HG03064 (cell line): ENCODE measurements around the gene NUTM2B.
"Not testable (repeated sequence)": the region's sequence is repeated elsewhere in the genome, so short reads cannot be mapped to it uniquely, and the experiment has no call there.

Source experiments
- ATAC-seq: cut with Tn5 transposase; IDR thresholded peaks from one replicate; pipeline ENCODE4 v1.9.1; 2021; ENCODE audit warnings: low read depth; ENCODE audit not compliant: unreplicated experiment

The NUTM2B gene, protein sequence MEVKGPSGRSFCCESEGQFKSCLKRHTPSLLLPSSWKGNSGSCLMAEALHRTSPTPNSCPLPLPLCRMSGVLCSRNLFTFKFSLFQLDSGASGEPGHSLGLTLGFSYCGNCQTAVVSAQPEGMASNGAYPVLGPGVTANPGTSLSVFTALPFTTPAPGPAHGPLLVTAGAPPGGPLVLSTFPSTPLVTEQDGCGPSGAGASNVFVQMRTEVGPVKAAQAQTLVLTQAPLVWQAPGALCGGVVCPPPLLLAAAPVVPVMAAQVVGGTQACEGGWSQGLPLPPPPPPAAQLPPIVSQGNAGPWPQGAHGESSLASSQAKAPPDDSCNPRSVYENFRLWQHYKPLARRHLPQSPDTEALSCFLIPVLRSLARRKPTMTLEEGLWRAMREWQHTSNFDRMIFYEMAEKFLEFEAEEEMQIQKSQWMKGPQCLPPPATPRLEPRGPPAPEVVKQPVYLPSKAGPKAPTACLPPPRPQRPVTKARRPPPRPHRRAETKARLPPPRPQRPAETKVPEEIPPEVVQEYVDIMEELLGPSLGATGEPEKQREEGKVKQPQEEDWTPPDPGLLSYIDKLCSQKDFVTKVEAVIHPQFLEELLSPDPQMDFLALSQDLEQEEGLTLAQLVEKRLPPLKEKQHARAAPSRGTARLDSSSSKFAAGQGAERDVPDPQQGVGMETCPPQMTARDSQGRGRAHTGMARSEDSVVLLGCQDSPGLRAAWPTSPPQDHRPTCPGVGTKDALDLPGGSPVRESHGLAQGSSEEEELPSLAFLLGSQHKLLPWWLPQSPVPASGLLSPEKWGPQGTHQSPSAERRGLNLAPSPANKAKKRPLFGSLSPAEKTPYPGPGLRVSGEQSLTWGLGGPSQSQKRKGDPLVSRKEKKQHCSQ

DNA sequence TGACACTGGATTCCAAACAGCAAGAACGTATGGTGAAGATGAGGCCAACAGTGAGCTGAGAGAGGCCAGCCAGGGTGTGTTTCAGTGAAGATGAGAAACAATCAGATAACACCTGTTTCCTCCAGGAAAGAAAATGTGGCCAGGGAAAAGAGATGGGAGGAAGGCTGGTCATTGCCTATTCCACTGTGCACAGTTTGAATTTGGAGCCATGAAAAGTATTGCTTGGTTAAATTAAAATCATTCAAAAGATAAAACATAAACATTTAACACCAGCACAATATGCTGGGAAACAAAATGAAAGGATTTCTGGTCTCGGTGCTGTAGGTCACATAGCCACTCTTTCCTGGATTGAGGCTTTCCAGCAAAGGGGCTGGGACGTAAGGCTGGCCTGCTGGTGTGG lies at the start of gene NUTM2B:
NUTM2B (plus strand) TSS at position 301 of the 400 bp plus-strand sequence. CDS start 383 bp downstream, outside the sequence.
- not testable (repeated sequence) for ATAC-seq

DNA sequence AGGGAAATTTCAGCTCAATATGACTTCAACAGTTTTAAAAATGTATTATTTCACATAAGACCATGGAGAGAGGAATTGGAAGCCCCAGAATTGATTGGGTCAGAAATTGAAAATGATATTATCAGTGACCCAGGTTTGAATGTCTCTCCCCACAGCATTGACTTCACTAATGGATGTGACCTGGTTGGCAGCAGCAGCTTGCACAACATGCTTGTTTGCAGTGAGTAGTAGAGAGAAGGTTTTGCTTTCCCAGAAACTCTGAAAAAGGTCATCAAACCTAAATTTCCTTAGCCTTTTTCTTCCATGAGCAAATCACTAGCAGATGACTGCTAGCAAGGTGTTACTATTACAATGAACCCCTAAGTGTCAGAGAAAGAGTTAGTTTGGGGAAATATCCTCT lies 39.7 kb upstream of the NUTM2B start:
- not testable (repeated sequence) for ATAC-seq

DNA sequence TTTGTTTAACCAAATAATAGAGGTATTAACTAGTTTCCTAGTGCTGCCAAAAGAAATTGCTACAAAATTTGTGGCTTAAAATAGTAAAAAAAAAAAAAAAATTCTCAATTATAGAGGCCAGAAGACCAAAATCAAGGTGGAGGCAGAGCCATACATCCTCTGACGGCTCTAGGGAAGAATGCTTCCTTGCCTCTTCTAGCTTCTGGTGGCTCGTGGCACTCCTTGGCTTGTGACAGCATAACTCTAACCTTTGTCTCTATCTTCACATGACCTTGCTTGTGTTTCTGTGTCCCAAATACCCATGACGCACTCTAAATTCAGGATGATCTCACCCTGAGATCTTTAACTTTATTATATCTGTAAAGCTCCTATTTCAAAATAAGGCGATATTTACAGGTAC lies 38.3 kb upstream of the NUTM2B start:
- not testable (repeated sequence) for ATAC-seq

DNA sequence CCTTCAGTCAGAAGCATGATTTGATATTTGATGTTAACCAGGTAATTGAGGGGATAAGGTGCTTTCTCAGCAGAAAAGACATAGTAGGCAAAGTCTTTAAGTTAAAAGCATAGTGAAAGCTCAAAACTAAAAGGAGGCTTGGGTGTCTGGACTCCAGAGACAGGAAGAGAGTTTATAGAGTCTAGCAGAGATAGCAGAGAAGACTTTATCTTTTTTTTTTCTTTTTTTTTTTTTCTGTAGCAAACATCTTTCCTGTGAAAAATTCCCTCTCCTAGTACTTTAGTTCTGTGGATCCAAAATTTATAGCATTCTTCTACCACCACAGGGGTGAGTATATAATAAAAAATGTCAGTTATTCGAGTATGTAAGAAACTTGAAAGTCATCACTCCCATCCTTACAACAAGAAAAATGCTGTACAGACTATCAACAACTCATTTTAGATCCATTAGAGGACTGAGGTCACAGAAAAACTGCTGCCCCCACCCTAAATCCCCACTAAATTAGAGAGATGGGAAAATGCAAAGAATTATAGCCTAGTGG lies 33.7 kb upstream of the NUTM2B start:
- ATAC-seq = not testable (repeated sequence)

DNA sequence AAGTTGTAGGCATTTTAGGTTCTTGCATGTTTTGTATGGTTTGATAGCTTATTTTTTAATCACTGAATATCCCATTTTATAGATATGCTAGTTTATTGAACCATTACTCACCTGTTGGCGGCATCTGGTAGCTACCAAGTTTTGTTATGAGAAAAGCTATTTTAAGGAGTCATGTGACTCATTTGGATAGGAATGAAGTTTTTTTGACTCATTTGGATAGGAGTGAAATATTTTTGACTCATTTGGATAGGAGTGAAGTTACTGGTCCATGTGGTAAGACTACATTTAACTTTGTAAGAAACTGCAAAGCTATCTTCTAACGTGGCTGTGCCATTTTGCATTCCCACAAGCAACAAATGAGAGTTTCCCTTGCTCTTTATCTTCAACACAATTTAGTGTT lies 28.1 kb upstream of the NUTM2B start:
- ATAC-seq = not testable (repeated sequence)

DNA sequence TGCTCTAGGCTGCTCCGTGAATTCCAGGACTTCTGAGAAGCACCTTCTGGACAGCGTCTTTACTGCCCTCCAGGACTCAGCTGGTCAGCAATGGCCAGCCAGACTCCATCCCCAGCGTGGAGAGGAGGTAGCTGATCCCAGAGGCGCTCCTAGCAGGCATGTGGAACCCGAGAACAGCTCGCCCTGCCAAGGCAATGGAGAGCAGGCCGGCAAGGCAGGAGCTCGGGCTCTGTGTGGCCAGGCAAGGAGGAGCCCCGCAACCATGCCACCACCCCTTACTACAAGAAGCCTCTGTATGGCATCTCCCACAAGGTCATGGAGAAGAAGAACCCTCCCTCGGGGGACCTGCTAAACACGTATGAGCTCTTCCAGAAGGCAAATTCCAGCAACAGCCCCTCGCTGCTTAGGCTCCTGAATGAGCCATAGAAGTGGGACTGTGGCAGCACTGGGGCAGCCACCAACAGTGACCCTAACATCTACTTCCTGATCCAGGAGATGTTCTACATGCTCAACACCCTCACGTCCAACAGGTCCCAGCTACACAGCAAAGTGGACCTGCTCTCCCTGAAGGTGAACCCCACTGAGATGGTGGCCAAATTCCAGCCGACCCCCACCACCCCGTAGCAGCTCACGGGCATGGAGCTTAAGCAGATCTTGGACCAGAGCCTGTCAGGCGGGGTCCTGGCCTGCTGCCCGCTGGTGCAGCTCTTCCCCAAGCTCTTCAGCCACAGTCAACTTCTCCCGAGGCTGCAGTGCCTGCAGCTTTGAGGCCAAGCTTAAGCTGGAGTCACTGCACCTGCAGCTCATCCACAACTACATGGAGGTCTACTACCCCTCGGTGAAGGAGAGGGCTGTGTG lies 19.8 kb upstream of the NUTM2B start:
- ATAC-seq = not testable (repeated sequence)

DNA sequence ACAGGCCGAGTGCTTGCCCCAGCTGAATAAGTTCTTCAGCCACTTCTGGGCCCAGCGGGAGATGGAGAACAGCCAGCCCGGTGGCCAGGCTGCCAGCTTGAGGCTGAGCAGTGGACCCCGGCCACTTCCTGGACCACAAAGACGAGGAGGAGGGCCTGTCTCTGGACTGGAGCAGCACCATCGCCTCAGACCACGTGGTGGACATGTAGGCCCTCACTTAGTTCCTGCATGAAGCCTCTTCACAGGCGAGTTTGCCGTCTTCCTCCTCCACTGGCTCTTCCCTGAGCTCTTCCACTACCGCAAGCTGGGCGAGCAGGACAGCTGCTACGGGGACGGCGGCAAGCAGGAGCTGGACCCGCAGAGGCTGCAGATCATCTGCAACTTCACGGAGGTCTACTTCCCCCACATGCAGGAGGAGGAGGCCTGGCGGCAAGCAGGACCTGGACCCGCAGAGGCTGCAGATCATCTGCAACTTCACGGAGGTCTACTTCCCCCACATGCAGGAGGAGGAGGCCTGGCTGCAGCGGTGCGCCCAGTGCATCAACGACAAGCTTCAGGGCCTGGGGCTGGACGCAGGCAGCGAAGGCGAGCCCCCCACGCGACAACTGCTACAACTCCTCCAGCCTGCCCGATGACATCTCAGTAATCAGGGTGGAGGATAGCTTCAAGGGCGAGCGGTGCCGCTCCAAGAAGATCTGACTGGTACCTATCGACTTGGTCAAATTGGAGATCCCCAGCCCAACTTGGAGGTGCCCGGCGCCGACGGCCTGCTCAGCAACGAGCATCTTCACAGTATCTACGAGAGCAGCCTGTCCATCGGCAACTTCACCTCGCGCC lies 18.9 kb upstream of the NUTM2B start:
- ATAC-seq = not testable (repeated sequence)

DNA sequence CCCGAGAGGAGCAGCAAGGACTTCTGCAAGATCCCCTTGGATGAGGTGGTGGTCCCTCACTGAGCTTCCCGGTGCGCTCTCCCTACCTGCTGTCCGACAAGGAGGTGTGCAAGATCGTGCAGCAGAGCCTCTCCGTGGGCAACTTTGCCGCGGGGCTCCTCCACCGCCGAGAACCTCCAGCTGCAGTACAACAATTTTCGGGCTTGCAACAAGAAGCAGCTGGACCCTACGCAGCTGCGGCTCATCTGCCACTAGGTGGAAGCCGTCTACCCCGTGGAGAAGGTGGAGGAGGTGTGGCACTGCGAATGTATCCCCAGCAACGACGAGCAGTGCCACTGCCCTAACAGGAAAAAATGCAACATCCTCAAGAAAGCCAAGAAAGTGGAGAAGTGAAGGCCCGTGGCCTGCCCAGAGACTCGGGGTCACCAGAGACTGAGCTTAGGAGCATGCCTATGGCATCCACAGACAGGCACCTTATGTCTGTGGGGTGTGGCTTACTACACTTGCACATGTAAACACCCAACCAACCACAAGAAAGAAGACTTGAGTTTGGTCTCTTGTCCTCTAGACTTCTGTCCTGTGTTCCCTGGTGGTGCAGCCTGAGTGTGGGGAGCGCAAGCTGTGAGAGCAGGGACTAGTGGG lies 17.9 kb upstream of the NUTM2B start:
- not testable (repeated sequence) for ATAC-seq

DNA sequence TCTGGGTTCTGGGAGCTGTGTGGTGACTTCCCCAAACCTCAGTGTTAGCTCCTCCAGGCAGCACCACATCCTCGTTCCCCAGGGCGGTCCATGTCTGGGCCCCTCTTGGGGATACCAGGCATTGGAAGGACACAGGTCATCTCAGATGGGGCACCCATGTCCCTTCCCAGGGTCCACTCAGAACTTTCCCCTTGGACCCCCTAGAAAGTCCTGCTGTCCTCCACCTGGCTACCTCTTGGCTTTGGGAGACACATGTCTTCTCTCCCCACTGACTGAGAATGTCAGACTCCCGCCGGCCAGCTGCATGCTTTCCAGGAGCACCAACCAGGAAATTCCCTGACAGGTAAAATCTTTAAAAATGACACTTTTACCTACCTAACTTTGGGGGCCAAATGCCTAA lies 16.4 kb upstream of the NUTM2B start:
- not testable (repeated sequence) for ATAC-seq

DNA sequence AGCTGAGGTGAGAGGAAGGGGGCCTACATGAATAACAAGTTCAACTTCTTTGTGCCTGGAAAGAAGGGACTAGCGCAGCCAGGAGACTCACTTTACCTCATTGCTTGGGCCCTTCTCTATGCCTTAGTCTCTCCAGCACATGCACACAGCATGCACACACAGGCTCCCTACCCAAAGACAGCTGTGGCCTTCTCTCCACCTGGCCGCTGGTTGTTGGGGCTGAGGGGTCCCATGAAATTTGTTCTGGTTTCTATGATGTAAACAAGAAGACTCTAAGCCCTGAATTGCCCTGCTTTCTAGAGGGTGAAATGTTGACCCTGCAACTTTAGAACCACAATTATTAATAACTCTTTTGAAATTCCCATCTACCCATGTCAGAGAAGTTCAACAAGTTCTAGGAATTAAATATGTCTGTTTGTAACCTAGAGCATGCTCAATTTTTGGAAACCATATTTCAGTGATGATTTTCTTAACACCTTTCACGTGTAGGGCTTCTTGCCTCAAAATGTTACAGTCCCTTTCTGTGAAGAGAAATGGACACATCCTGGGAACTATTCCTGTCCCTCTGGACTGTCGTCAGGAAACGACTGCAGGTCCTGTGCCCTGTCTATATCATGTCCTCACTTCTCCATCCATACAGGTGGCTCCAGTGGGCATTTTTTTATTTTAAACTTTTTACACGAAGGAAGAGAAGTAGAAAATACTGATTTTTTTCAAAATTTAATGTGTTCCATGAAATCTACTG lies 15.4 kb upstream of the NUTM2B start:
- ATAC-seq = not testable (repeated sequence)

DNA sequence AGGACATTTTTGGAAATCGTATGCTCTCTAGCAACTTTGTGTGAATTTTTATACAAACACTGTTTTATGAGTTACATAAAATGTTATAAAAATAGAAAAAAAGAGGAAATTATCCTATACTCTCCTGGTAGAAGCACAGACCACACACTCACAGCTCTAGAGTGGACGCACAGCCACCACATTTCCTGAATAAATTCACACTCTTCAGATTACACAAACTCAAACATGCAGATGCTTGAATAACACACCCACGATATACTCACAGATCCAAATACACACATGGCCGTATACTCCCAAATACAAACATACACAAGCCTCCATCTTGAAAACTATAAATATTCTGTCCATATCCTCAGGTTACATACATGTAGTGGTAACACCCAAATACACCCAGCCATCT lies 14.2 kb upstream of the NUTM2B start:
- ATAC-seq = not testable (repeated sequence)

DNA sequence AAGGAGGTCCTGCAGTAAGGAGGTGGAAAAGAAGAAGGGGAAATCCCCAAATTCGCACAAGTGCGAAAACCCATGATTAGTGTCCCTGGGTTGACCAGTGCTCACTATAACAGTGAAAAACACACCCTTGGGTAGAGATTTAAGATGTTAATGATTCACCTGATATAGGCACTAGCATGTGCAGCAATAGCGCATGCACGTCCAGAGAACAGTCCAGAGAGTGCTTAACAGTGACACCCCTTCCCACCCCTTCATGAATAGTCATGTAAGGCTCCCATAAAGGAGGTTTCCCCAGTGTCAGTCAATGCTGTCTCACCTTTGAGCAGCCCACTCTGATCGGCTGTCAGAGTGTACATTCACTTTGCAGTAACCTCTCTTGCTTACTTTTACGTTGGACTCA lies 6.4 kb upstream of the NUTM2B start:
- not testable (repeated sequence) for ATAC-seq

DNA sequence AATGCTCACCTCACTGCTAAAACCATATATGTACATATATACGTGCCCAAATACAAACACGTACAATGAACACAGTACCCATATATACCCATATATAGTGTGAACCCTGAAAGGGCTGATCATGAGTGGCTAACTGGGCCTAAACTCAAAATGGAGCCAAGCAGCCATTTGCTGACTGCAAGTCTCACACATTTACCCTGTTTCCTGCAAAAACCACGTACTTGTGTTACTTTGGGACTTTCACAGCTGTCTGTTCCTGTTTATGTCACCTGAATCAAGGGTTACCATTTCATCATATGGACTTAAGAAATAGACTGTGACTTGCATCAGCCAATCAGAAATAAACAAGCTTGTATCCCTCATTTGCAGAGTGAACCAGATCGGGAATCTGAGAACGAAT lies 5.9 kb upstream of the NUTM2B start:
- ATAC-seq = not testable (repeated sequence)

DNA sequence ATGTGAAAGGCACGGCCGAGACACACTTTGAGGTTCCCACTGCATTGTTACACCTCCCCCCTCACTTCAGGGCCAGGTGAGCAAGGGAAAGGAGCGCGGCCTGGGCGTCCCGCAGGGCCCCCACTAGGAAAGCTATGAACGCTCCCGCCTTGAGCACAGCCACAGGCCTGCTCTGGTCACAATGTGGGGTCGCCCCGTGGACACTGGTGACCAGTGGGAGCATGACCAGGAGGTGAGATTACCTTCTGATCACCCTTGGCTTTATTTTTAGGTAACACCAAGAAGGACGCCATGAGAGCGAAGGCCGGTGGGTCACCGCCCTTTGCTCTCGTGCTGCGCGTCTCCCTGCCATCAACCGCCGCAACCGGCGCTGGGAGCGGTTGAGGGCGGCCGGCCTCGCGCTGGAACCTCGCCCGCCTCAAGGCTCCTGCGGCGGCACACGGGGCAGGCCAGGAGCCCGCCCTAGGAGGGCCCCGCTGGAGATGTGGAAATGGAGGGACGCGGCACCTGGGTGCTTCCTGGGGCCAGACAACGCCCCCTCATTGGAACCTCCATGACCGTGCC lies 2.6 kb upstream of the NUTM2B start:
- ATAC-seq = not testable (repeated sequence)

DNA sequence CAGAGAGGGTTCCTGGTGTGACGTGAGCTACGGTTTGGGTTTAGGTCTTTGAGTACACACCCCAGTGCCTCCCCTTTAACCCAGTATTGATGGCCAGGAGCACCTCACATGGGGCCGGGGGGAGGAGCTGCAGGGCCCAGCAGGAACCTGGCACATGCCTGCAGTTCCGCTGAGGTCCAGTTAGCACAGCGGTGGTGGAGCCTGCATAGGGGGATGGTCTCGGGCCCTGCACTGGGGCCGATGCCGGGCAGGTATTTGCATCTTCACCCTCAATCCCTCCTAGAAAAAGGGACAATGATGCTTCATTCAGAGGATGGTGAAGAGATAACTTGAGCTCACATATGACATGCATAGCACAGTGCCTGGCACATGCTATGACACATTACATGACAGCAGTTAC lies 4.0 kb downstream of the NUTM2B start:
- not testable (repeated sequence) for ATAC-seq

DNA sequence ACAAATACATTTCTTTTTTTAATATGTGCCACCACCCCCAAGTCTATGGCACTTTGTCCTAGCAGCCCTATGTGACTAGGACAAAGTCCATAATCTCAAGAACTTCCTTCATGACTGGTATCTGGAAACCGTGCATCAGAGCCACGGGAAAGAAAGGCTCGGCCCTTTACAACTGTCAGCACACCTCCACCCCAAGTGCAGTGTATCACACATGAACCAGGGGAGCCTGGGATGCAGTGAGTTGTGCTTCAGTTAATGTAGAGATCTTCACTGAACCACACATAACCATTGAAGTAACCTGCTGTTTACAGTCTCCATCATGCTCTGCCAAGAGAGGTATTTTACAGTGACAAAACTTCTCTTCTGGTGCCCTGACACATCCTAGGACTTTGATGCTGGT lies 11.9 kb downstream of the NUTM2B start:
- ATAC-seq = not testable (repeated sequence)

DNA sequence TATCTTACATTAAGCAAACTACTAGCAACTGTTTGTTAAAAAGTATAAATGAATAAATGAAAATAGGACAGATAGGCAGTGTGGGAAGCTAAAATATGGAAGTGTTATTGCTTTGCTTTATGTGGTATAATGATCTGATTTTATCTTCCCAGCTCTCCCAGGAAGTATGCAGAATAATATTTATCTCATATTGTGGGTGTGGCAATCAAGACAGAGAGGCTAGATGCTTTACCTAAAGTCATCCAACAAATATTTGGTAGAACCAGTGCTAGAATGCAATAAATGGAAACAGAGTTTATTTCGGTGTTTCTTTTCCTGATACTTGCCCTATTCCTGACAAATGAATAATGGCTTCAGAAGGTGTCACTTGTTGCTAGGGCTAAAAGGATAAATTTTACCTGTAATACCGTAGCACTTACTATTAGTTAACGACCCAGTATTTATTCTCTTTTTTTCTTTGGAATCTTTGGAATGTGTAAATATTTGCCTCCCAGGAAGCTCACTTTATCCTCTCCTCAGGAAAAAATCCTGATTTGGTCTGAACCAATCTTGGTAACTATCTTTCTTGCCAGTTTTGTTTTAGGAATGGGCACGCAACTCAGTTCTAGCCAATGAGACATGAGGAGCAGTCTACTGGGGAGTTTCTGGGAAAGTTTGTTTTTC lies 14.0 kb downstream of the NUTM2B start:
- ATAC-seq = not testable (repeated sequence)
